HepG2 (cell line): Measurements from ENCODE around the gene RIPOR3. TPM values are rescaled to one million over a fixed set of nuclear protein-coding genes. Genes with fewer than 3 reads are reported as not detected.

Experiments
- EP300 ChIP-seq, 3 experiments: sonication (generic) in 1 of 3; formaldehyde crosslinking in 1 of 3; IDR thresholded peaks; 2 replicates each; pipeline versions ENCODE4 v1.5.1 to v1.6.1; 2011 to 2020; ENCODE audit warnings: low read depth in 2 of 3, low read length in 2 of 3, borderline replicate concordance in 1 of 3, improper control_type of control experiment in 1 of 3, mild to moderate bottlenecking in 1 of 3, missing genetic modification reagents in 1 of 3, moderate library complexity in 1 of 3
- ETV5 ChIP-seq: IDR thresholded peaks from 2 replicates; pipeline ENCODE4 v1.6.1; 2018; ENCODE audit warnings: missing biosample characterization, missing genetic modification reagents, inconsistent platforms, borderline replicate concordance
- FOSL1 ChIP-seq: sonication (generic); formaldehyde crosslinking; IDR thresholded peaks from 2 replicates; pipeline ENCODE4 v1.9.0; 2021; ENCODE audit warnings: missing genetic modification reagents, borderline replicate concordance
- FOSL2 ChIP-seq: sonication (generic); formaldehyde crosslinking; IDR thresholded peaks from 2 replicates; pipeline ENCODE4 v1.4.0; 2020; ENCODE audit warnings: missing genetic modification reagents
- GATA4 ChIP-seq: sonication (generic); IDR thresholded peaks from 2 replicates; pipeline ENCODE4 v1.6.1; 2016; ENCODE audit warnings: antibody characterized with exemption, low read depth, borderline replicate concordance
- IKZF1 ChIP-seq: fragments of 450-650 bp; IDR thresholded peaks from 2 replicates; pipeline ENCODE4 v1.7.1; 2016
- KDM5B ChIP-seq: sonication (generic); formaldehyde crosslinking; IDR thresholded peaks from 2 replicates; pipeline ENCODE4 v1.4.0; 2020; ENCODE audit warnings: missing genetic modification reagents, mild to moderate bottlenecking, borderline replicate concordance
- RBM39 ChIP-seq: fragments of 200-400 bp; formaldehyde crosslinking; IDR thresholded peaks from one replicate; pipeline ENCODE4 v1.6.1; 2018; ENCODE audit warnings: antibody characterized with exemption, mild to moderate bottlenecking, low read depth, low read length; ENCODE audit not compliant: poor library complexity, severe bottlenecking
- SOX13 ChIP-seq, 3 experiments: fragments of 450-650 bp in 1 of 3; sonication (generic) in 1 of 3; formaldehyde crosslinking in 1 of 3; IDR thresholded peaks in 2 of 3; conservative IDR thresholded peaks in 1 of 3; 2 replicates each; pipeline versions ENCODE4 v1.5.0 to v1.6.1; 2016 to 2020; ENCODE audit warnings: antibody characterized with exemption in 1 of 3, mild to moderate bottlenecking in 1 of 3, missing compliant biosample characterization in 1 of 3, missing genetic modification reagents in 1 of 3, moderate library complexity in 1 of 3
- TBX2 ChIP-seq: sonication (generic); formaldehyde crosslinking; IDR thresholded peaks from 2 replicates; pipeline ENCODE4 v1.5.0; 2020; ENCODE audit warnings: missing genetic modification reagents, mild to moderate bottlenecking, borderline replicate concordance
- ZBTB42 ChIP-seq: sonication (generic); formaldehyde crosslinking; IDR thresholded peaks from 2 replicates; pipeline ENCODE4 v1.5.0; 2020; ENCODE audit warnings: mild to moderate bottlenecking, missing genetic modification reagents
- ZFP36L2 ChIP-seq: sonication (generic); formaldehyde crosslinking; IDR thresholded peaks from 2 replicates; pipeline ENCODE4 v1.4.0; 2020; ENCODE audit warnings: missing genetic modification reagents
- ZFYVE20 ChIP-seq: sonication (generic); formaldehyde crosslinking; IDR thresholded peaks from 2 replicates; pipeline ENCODE4 v1.8.0; 2023; ENCODE audit warnings: low read depth, mild to moderate bottlenecking, moderate library complexity, missing genetic modification reagents, borderline replicate concordance
- ZNF180 ChIP-seq: sonication (generic); formaldehyde crosslinking; IDR thresholded peaks from 2 replicates; pipeline ENCODE4 v1.4.0; 2020; ENCODE audit warnings: low read depth, missing genetic modification reagents, borderline replicate concordance
- ZNF335 ChIP-seq: sonication (generic); formaldehyde crosslinking; IDR thresholded peaks from 2 replicates; pipeline ENCODE4 v1.4.0; 2020; ENCODE audit warnings: missing genetic modification reagents
- ZNF33A ChIP-seq: sonication (generic); formaldehyde crosslinking; IDR thresholded peaks from 2 replicates; pipeline ENCODE4 v1.5.1; 2020; ENCODE audit warnings: missing genetic modification reagents, mild to moderate bottlenecking, moderate library complexity, borderline replicate concordance
- ZNF616 ChIP-seq: sonication (generic); formaldehyde crosslinking; IDR thresholded peaks from 2 replicates; pipeline ENCODE4 v1.5.0; 2020; ENCODE audit warnings: low read depth, mild to moderate bottlenecking, missing genetic modification reagents
- ZNF891 ChIP-seq: sonication (generic); formaldehyde crosslinking; IDR thresholded peaks from 2 replicates; pipeline ENCODE4 v1.5.0; 2020; ENCODE audit warnings: mild to moderate bottlenecking, missing genetic modification reagents
- polyA plus RNA-seq, 8 experiments: library from polyadenylated mRNA; depleted of rRNA in 3 of 8; stranded (reverse) in 7 of 8; unstranded in 1 of 8; fragments of >200 nt; fragmentation: Illumina TruSeq in 4 of 8; extraction: Trizol in 4 of 8; gene quantifications; 2 replicates each; pipeline versions ENCODE4 v1.2.1 to v1.2.3, GENCODE V29; 2011 to 2016; ENCODE audit warnings: low read depth in 4 of 8, missing spikeins in 1 of 8, mixed read lengths in 1 of 8; ENCODE audit not compliant: insufficient read depth in 1 of 8
- total RNA-seq, 5 experiments: library from RNA; depleted of rRNA; stranded (reverse); fragments of >200 nt; fragmentation: Illumina TruSeq; extraction: Trizol; gene quantifications; 2 replicates each; pipeline ENCODE4 v1.2.3, GENCODE V29; 2016; ENCODE audit warnings: low read depth in 1 of 5
- TF ChIP-seq, protein P1 (sequence below): IDR thresholded peaks from 2 replicates; pipeline ENCODE4 v1.6.1; 2016; ENCODE audit warnings: mild to moderate bottlenecking
- TF ChIP-seq, protein P2 (sequence below): sonication (generic); formaldehyde crosslinking; IDR thresholded peaks from 2 replicates; pipeline ENCODE4 v1.5.0; 2020; ENCODE audit warnings: missing genetic modification reagents
- TF ChIP-seq, protein P3 (sequence below): sonication (generic); formaldehyde crosslinking; IDR thresholded peaks from 2 replicates; pipeline ENCODE4 v1.8.1; 2023; ENCODE audit warnings: missing genetic modification reagents, inconsistent platforms, borderline replicate concordance
- TF ChIP-seq, protein P4 (sequence below): IDR thresholded peaks from 2 replicates; pipeline ENCODE4 v1.6.1; 2016

RIPOR3 gene
- total and polyA plus RNA-seq, 2 of the 13 experiments (the other 11 are each of a cell fraction or from before 2014, with no cell fraction given) = 0.18 TPM; not detected in 1

DNA sequence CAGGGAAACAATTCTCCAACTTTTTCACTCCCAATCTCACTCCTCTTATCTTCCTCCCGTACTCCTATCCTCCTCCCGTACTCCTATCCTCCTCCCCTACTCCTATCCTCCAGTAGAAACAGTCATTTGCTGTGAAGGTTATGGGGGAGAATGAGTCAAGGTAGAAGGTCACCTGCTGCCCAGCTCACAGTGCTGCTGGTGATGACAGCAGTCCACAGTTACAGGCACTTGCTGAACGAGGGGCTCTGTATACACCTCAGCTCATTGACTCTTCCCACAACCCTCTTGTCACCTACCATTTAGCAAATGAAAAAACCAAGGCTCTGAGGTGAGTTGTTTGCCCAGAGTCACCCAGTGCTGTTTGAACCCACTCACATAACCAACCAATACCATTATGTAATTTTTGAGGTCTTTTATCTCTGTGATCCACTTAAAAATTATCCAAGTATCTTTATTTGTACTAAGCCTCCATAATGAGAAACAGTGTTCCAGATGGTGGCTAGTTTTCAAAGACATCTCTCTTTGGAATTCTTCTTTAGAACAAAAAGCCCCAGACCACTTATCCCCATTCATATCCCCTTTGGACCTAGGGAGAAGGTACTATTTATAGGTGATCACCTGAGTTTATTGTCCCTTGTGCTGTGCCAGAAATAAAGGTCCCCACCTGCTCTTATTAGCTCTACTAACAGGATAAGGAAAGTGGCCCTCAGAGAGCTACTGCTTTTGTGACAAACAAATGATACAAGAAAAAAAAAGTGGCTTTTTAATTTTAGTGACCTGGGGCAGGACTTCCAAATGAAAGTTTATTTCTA is 128.0 kb downstream of the RIPOR3 start (continued):
- TF ChIP-seq EP300 (IDR thresholded peaks at IDR 0.05; ENCODE audit: low read depth in 2 of 2, low read length in 2 of 2) = no peak
- peak; percentile 21; the same call in 1 of the 2 replicates for TF ChIP-seq EP300 (CRISPR knock-in tag; IDR thresholded peaks at IDR 0.05; ENCODE audit: borderline replicate concordance)
- TF ChIP-seq FOSL1 = no peak
- TF ChIP-seq, protein P1, sequence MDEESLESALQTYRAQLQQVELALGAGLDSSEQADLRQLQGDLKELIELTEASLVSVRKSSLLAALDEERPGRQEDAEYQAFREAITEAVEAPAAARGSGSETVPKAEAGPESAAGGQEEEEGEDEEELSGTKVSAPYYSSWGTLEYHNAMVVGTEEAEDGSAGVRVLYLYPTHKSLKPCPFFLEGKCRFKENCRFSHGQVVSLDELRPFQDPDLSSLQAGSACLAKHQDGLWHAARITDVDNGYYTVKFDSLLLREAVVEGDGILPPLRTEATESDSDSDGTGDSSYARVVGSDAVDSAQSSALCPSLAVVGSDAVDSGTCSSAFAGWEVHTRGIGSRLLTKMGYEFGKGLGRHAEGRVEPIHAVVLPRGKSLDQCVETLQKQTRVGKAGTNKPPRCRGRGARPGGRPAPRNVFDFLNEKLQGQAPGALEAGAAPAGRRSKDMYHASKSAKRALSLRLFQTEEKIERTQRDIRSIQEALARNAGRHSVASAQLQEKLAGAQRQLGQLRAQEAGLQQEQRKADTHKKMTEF (CRISPR knock-in tag) = no peak
- TF ChIP-seq GATA4 = no peak
- TF ChIP-seq IKZF1 = no peak
- TF ChIP-seq KDM5B (CRISPR knock-in tag) = no peak
- TF ChIP-seq, protein P2, sequence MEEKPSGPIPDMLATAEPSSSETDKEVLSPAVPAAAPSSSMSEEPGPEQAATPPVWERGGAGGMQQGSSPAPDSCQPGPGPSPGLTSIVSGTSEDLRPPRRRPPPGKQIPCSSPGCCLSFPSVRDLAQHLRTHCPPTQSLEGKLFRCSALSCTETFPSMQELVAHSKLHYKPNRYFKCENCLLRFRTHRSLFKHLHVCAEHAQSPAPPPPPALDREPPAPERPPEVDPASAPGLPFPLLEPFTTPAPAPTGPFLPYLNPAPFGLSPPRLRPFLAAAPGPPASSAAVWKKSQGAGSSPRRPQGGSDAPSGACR (CRISPR knock-in tag) = no peak
- TF ChIP-seq RBM39 = no peak
- TF ChIP-seq ETV5 (CRISPR knock-in tag) = no peak
- 0 out of 2 replicates have a peak, but pooled peaks have one; percentile 49 for TF ChIP-seq ZFP36L2 (CRISPR knock-in tag)
- no peak for TF ChIP-seq ZNF616
- TF ChIP-seq, protein P3, sequence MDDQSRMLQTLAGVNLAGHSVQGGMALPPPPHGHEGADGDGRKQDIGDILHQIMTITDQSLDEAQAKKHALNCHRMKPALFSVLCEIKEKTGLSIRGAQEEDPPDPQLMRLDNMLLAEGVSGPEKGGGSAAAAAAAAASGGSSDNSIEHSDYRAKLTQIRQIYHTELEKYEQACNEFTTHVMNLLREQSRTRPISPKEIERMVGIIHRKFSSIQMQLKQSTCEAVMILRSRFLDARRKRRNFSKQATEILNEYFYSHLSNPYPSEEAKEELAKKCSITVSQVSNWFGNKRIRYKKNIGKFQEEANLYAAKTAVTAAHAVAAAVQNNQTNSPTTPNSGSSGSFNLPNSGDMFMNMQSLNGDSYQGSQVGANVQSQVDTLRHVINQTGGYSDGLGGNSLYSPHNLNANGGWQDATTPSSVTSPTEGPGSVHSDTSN (CRISPR knock-in tag) = no peak
- TF ChIP-seq ZNF891 (CRISPR knock-in tag) = no peak
- no peak for TF ChIP-seq ZNF33A (CRISPR knock-in tag)
- no peak for TF ChIP-seq ZNF335 (CRISPR knock-in tag)
- no peak for TF ChIP-seq SOX13 (IDR thresholded peaks at IDR 0.05)
- TF ChIP-seq SOX13 (CRISPR knock-in tag; conservative IDR thresholded peaks at IDR 0.05 in 1 of 2, IDR thresholded peaks at IDR 0.05 in 1 of 2) = peak in 1 of 2 experiments; percentile 50; a peak in 1 of 4 replicates
- TF ChIP-seq ZBTB42 (CRISPR knock-in tag) = no peak
- TF ChIP-seq TBX2 = peak; percentile 77
- peak; percentile 58 for TF ChIP-seq FOSL2 (CRISPR knock-in tag)
- TF ChIP-seq ZFYVE20 (CRISPR knock-in tag) = no peak
- TF ChIP-seq, protein P4, sequence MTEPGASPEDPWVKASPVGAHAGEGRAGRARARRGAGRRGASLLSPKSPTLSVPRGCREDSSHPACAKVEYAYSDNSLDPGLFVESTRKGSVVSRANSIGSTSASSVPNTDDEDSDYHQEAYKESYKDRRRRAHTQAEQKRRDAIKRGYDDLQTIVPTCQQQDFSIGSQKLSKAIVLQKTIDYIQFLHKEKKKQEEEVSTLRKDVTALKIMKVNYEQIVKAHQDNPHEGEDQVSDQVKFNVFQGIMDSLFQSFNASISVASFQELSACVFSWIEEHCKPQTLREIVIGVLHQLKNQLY (CRISPR knock-in tag) = no peak
- no peak for TF ChIP-seq ZNF180 (CRISPR knock-in tag)
